ENCODE measurements around the gene TLR10.

The TLR10 gene

GRCh38 chr4:38759790-38760122 lies 23.0 kb downstream of the TLR10 start:
- TF ChIP-seq CTCF (IDR thresholded peaks at IDR 0.05; ENCODE audit: insufficient read depth, low read length, missing control alignments) = no peak
- H3K4me3 ChIP-seq (ENCODE audit: low read depth, low read length) = no peak overlapping the region
- ChIA-PET POLR2A (no interaction called here), CTCF (interaction anchor here (0.6 to 8.3 kb wide), 53 partner anchors 11 to 698 kb away, joined by 3 to 107 read pairs (median 4); partner anchors contain the start of genes FAM114A1, TLR1, TLR10 and TLR6)
- no peak for DNase-seq (ENCODE audit: low read depth, low spot score)

- CTCF ChIA-PET = interaction anchor here (0.6 to 8.3 kb wide), 54 partner anchors 12 to 698 kb away, joined by 3 to 107 read pairs (median 4); partner anchors contain the start of genes FAM114A1, TLR1, TLR10 and TLR6
- POLR2A ChIA-PET = no interaction called here
- H3K4me3 ChIP-seq (ENCODE audit: low read depth, low read length) = no peak overlapping the region
- peak; percentile 56 for TF ChIP-seq CTCF (IDR thresholded peaks at IDR 0.05; ENCODE audit: insufficient read depth, low read length, missing control alignments)
- no peak for DNase-seq (ENCODE audit: low read depth, low spot score)
Measured at GRCh38 chr4:38759113-38759789, 23.5 kb downstream of the TLR10 start.

- DNase-seq (ENCODE audit: low read depth, low spot score) = no peak
- no peak for TF ChIP-seq CTCF (IDR thresholded peaks at IDR 0.05; ENCODE audit: insufficient read depth, low read length, missing control alignments)
- POLR2A ChIA-PET = no interaction called here
- H3K4me3 ChIP-seq (ENCODE audit: low read depth, low read length) = no peak overlapping the region
- CTCF ChIA-PET = interaction anchor here (1.0 to 8.3 kb wide), 16 partner anchors 9 to 688 kb away, joined by 3 to 107 read pairs (median 10); partner anchors contain the start of genes TLR1, TLR10 and TLR6
Measured at GRCh38 chr4:38757945-38758600, 24.7 kb downstream of the TLR10 start.

GRCh38 chr4:38752941-38753806 lies 29.6 kb downstream of the TLR10 start:
- CTCF ChIA-PET = no interaction called here
- H3K4me3 ChIP-seq (ENCODE audit: low read depth, low read length) = peak overlapping the region; percentile 2; the same call in 1 of the 2 replicates

GRCh38 chr4:38752372-38752940 lies 30.3 kb downstream of the TLR10 start:
- DNase-seq (ENCODE audit: low read depth, low spot score) = no peak
- no peak for TF ChIP-seq CTCF (IDR thresholded peaks at IDR 0.05; ENCODE audit: insufficient read depth, low read length, missing control alignments)
- ChIA-PET POLR2A (interaction anchor here (0.6 kb wide), 1 partner anchor 15 kb away, joined by 4 read pairs; no protein-coding TSS in a partner anchor), CTCF (no interaction called here)
- H3K4me3 ChIP-seq (ENCODE audit: low read depth, low read length) = peak overlapping the region; percentile 26; the same call in 1 of the 2 replicates

More at GRCh38 chr4:38752941-38753806, 29.6 kb downstream of the TLR10 start:
- no peak for TF ChIP-seq CTCF (IDR thresholded peaks at IDR 0.05; ENCODE audit: insufficient read depth, low read length, missing control alignments)
- POLR2A ChIA-PET = no interaction called here
- DNase-seq (ENCODE audit: low read depth, low spot score) = peak; percentile 99
